Lower lobe of right lung (tissue), 2 donors: Measurements from ENCODE around the gene SYDE2. TPM values are rescaled to one million over a fixed set of nuclear protein-coding genes. Genes with fewer than 3 reads are reported as not detected.

ENCODE experiments used
- ATAC-seq, 2 donors: fragments of 200-7000 bp; cut with Tn5 transposase; one replicate each; pipeline ENCODE4 v1.9.1; 2020 to 2022; ENCODE audit warnings: mild to moderate bottlenecking in 2 of 2, moderate library complexity in 2 of 2
- DNase-seq: peaks from one replicate; pipeline ENCODE4 v3.0.0-alpha.2; 2020
- H3K27ac ChIP-seq: fragments of 200-600 bp; one replicate; pipeline ENCODE4 v1.8.0; 2022
- H3K27me3 ChIP-seq: fragments of 200-600 bp; one replicate; pipeline ENCODE4 v1.8.0; 2022; ENCODE audit warnings: low read depth
- H3K36me3 ChIP-seq: fragments of 200-600 bp; one replicate; pipeline ENCODE4 v1.8.0; 2022; ENCODE audit warnings: mild to moderate bottlenecking
- H3K4me1 ChIP-seq: fragments of 200-600 bp; one replicate; pipeline ENCODE4 v1.8.0; 2022
- H3K4me3 ChIP-seq: fragments of 200-600 bp; one replicate; pipeline ENCODE4 v1.8.0; 2022; ENCODE audit warnings: mild to moderate bottlenecking
- H3K9me3 ChIP-seq: fragments of 200-600 bp; one replicate; pipeline ENCODE4 v1.8.0; 2022
- CTCF ChIP-seq: fragments of 200-600 bp; IDR thresholded peaks from one replicate; pipeline ENCODE4 v1.8.0; 2022; ENCODE audit warnings: antibody characterized with exemption, mild to moderate bottlenecking
- intact Hi-C: fragments of 100-400 bp; cut with DNase I; formaldehyde crosslinking; loops from one replicate; pipeline ENCODE4 v1.11.0; 2022
- total RNA-seq: library from RNA; stranded (reverse); fragmentation: NEBNext Ultra II Directional; extraction: Animal tissue kit (Norgen Biotek cat#: 25700); gene quantifications from one replicate; pipeline ENCODE4 v1.2.1, GENCODE V29; 2021
- donor health status: DM: no; HTN: yes; CAD: no; lungs with severe emphysema.

SYDE2 gene
- total RNA-seq, 1 donor from 2014 or later: 21.3 TPM

DNA sequence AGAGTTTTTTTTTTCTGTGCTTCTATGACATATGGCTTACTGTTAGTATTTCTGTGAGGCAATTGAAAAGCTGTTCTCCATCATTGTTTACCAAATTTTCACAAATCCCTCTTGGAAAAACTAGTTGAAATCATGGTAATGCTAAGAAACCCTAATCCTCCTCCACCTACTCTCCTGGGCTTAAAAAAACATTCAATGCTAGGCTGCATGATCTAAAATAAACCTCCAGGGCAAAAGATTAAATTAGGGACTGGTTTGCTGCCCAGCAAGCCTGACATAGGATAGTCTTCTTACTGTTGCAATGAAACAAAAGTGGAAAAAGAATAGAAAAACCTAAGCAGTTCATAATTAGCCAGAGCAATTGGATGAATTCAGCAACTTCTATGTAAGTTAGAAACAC, 42.6 kb upstream of the SYDE2 start:
- TF ChIP-seq CTCF: no peak

GRCh38 chr1:85240643-85241042, 39.8 kb upstream of the SYDE2 start:
- intact Hi-C loops: no loop called here
- DNase-seq (no peak), ATAC-seq (peak in 1 of 2 donors; percentile 65)
- no peaks in the 10 kb centered on the region for H3K9me3 ChIP-seq
- H3K27ac ChIP-seq: peak overlapping the region; percentile 0
- no peak for TF ChIP-seq CTCF
- H3K27me3 ChIP-seq: no peaks in the 10 kb centered on the region
- peaks cover 18% of the 10 kb centered on the region for H3K4me1 ChIP-seq
- H3K4me3 ChIP-seq: no peak overlapping the region
- no peaks in the 10 kb centered on the region for H3K36me3 ChIP-seq

More for the DNA sequence above, 42.6 kb upstream of the SYDE2 start:
- no peak for ATAC-seq
- DNase-seq: no peak
- no peak overlapping the region for H3K4me3 ChIP-seq
- H3K36me3 ChIP-seq: no peaks in the 10 kb centered on the region
- no peaks in the 10 kb centered on the region for H3K9me3 ChIP-seq
- peaks cover 18% of the 10 kb centered on the region for H3K4me1 ChIP-seq
- no peaks in the 10 kb centered on the region for H3K27me3 ChIP-seq
- intact Hi-C loops: no loop called here
- H3K27ac ChIP-seq: no peak overlapping the region

DNA sequence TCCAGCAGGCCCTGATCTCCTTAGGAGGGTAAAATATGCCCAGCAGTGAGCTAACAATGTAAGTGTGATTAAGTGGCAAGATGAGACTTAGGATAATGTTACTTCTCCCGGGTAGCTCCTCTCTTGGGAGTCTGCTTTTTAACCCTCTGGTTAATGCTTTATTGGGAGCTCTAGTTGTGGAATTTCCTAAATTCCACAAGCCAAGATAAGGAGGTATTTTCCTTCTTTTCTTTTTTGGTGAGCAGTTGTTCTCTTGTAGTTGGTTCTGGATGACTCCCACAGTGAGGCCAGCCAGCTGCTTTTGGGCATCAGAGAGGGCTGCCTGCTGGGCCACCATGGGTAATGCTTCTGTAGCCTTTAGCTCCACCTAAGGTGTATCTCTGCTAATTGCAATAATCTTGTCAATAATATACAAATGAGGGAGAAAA, 39.4 kb upstream of the SYDE2 start:
- intact Hi-C loops: no loop called here
- peak in 1 of 2 donors; percentile 62 for ATAC-seq
- no peaks in the 10 kb centered on the region for H3K27me3 ChIP-seq
- H3K4me3 ChIP-seq: no peak overlapping the region
- no peak overlapping the region for H3K27ac ChIP-seq
- H3K4me1 ChIP-seq: peaks cover 18% of the 10 kb centered on the region
- H3K36me3 ChIP-seq: no peaks in the 10 kb centered on the region
- DNase-seq: no peak
- H3K9me3 ChIP-seq: no peaks in the 10 kb centered on the region
- TF ChIP-seq CTCF: no peak

DNA sequence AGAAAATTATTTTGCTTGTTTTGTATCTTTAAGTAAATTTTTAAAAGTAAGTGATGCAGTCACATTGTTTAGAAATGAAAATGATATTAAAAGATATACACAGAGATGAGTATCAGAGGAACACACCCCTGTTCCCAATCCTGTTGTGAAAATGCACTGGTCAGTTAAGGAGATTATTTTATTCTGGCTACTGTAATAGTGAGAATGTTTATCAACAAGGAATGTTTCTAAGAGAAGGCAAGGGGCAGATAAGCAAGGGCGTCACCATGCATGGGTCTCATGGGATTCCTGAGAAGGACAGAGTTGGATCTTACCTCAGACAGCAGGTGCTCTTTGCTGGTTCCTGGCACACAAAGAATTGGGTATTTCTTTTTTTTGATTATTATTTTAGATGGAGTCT, 36.8 kb upstream of the SYDE2 start:
- Histone ChIP-seq H3K4me1 (peaks cover 11% of the 10 kb centered on the region), H3K36me3 (no peaks in the 10 kb centered on the region), H3K27me3 (no peaks in the 10 kb centered on the region), H3K27ac (no peak overlapping the region), H3K4me3 (no peak overlapping the region), H3K9me3 (no peaks in the 10 kb centered on the region)
- no peak for TF ChIP-seq CTCF
- intact Hi-C loops: no loop called here
- ATAC-seq (no peak), DNase-seq (no peak)

DNA sequence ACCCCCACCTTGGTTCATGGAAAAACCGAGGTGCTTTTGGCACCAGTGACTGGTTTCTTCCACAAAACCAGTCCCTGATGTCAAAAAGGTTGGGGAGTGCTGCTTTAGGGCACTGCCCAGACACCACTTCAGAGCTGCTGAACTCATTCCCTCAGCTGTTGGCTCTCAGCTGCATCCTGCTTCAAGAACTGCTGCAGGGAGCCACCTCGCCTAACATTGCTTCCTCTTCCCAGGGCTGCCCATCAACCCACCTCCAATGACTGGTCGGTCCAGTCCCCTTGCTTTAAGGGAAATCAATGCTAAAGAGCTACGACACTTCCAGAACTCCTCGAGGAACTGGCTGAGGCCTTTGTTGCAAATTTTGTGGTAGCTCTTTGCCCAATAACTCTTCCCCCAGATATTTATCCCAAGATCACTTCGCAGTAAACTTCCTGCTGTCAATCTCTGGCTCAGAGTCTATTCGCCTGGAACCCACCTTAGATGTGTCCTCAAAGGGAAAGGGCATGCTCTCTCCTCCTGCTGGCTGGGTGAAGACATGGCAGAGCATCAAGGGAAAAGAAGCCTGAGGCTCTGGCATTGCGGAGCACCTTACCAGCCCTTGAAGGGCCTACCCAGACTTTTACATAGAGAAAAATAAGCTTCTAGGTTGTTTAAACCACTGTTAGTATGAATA, 29.6 kb upstream of the SYDE2 start:
- H3K36me3 ChIP-seq: no peaks in the 10 kb centered on the region
- no peaks in the 10 kb centered on the region for H3K9me3 ChIP-seq
- no peak overlapping the region for H3K4me3 ChIP-seq
- no peak for ATAC-seq
- H3K27me3 ChIP-seq: no peaks in the 10 kb centered on the region
- H3K27ac ChIP-seq: no peak overlapping the region
- no peak for DNase-seq
- no peak for TF ChIP-seq CTCF
- intact Hi-C loops: no loop called here
- H3K4me1 ChIP-seq: peaks cover 4% of the 10 kb centered on the region
